ENCODE measurements around the gene TCF7L2.

The TCF7L2 gene

GRCh38 chr10:113056030-113056429 lies 106.0 kb downstream of the TCF7L2 start:
- DNase-seq (ENCODE audit: low spot score) = no peak
- H3K4me3 ChIP-seq = no peak overlapping the region
- H3K27ac ChIP-seq = peak overlapping the region; percentile 44 to 87
- TF ChIP-seq CTCF (IDR thresholded peaks at IDR 0.05) = no peak

GRCh38 chr10:113056441-113057021 lies 106.5 kb downstream of the TCF7L2 start:
- TF ChIP-seq CTCF (IDR thresholded peaks at IDR 0.05) = no peak
- H3K27ac ChIP-seq = peak overlapping the region; percentile 44 to 87
- DNase-seq (ENCODE audit: low spot score) = no peak

GRCh38 chr10:113057948-113058522 lies 108.0 kb downstream of the TCF7L2 start:
- no peak for DNase-seq (ENCODE audit: low spot score)
- Histone ChIP-seq H3K27ac (peak overlapping the region; percentile 74 to 87), H3K4me3 (peak overlapping the region; percentile 56)
- TF ChIP-seq CTCF (IDR thresholded peaks at IDR 0.05) = no peak

More at GRCh38 chr10:113056441-113057021, 106.5 kb downstream of the TCF7L2 start:
- H3K4me3 ChIP-seq = no peak overlapping the region

DNA sequence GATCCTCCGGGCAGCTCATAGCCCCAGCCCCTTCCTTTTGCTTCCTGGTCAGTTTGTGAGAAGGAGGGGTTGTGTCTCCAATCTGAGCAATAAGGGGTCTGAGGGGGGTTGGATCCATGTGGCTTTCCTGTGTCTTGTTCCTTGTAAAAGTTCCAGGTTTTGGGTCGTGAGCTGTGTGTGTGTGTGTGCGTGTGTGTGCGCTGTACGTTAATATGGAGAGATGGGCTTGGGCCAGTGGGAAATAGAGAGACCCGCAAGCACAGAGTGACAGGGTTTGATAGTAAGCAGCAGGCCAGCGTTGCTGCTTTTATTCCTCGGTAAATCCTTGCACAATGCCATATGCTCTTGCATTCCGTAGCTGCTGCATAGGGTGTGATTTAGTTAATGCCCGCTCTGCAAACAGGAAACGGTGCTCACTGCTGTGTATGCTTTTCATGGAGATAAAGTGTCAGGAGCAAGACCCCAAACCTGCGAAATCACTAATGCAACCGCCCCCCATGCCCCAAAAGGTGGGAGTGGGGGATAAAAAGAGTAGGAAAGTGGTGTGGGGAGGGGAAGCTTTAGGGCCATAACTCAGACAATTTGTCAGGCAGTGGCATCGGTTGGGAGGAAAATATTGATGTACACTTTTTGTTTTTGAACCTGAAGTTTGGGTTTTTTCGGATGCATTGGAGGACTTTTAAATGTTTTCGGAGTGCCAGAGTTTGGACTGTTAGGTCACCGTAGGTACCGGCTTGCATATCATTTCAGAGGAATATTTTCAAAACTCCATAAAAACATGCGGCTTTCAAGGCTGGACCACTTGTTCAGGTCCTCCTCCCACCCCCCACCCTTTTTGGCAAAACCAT lies 108.7 kb downstream of the TCF7L2 start:
- no peak for DNase-seq (ENCODE audit: low spot score)
- TF ChIP-seq CTCF (IDR thresholded peaks at IDR 0.05) = no peak
- peak overlapping the region; percentile 74 to 87 for H3K27ac ChIP-seq
- peak overlapping the region; percentile 56 for H3K4me3 ChIP-seq

DNA sequence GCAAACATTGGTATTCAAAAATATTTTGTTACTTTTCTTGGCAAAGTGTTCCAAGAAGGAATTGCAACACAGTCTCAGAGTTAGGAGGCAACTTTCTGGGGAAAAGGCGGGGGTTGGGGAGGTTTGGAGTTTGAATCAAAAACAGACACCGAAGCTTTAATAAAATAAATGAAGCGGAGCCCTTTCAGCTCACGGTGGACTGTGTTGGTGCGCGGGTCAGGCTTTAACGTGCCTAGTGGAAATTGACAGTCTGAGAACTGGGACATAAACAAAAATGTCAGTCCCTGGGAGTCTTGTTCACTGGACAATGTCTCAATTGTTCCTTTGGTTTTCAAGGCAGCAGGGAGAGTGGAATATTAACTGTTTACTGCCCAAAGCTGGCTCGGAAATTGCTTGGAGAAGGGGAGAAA lies 109.3 kb downstream of the TCF7L2 start:
- Histone ChIP-seq H3K4me3 (peak overlapping the region; percentile 56), H3K27ac (peak overlapping the region; percentile 74 to 87)
- DNase-seq (ENCODE audit: low spot score) = no peak
- no peak for TF ChIP-seq CTCF (IDR thresholded peaks at IDR 0.05)

DNA sequence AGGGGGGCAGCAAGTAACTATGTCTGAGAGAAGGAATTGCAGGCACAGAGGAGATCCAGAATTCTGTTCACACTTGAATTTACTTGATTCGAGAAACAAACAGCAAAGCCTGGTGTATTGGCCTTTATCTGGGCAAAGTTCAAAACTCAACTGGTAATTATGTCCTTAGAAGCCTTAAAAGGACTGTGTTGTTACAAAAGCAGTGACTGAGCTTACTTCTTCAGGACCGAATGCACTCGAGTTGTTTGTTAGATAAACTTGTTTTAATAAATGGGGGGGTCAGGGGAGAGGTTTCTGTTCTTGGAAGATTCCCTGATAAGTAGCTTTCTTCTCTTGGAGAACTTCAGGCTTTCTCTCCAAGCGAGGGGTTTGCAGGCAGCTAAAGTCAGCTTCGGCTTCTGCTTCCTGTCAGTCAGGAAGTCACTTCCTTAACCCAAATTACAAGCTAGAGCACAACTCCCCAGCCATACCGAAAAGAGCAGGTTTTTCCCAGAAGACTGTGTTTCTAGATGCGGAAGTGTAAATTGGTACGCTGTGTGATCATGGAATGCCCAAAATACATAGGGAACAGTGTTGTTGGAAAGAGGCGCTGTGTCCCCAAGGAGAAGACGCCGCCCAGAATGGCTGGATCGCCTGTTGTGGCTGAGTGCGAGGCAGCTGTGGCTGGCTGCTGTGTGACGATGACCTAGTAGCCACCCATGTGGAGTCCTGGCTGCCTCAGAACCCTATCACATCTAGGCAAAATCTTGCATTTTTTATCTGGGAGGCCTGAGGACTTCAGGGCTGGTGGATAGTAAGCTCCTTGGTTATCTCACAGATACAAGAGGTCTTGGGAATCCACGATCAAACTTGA lies 110.4 kb downstream of the TCF7L2 start:
- H3K27ac ChIP-seq = peak overlapping the region; percentile 74 to 87
- H3K4me3 ChIP-seq = peak overlapping the region; percentile 56
- no peak for TF ChIP-seq CTCF (IDR thresholded peaks at IDR 0.05)
- no peak for DNase-seq (ENCODE audit: low spot score)
